Body of pancreas (tissue), 4 donors: Measurements from ENCODE around the gene COL5A2. TPM values are rescaled to one million over a fixed set of nuclear protein-coding genes. Genes with fewer than 3 reads are reported as not detected.

Source experiments
- ATAC-seq: fragments of 150-250 bp; one replicate; pipeline ENCODE4 v1.9.1; 2016
- DNase-seq, 4 donors: peaks; one replicate each; pipeline ENCODE4 v3.0.0-alpha.2; 2019
- H3K27ac ChIP-seq, 4 donors: fragments of 200-600 bp; sonication (generic); 1 replicate in 3 of 4; 2 replicates in 1 of 4; pipeline versions ENCODE4 v1.5.1 to v1.6.1; 2016 to 2019; ENCODE audit warnings: mild to moderate bottlenecking in 1 of 4, mixed read lengths in 1 of 4, moderate library complexity in 1 of 4
- H3K27me3 ChIP-seq, 2 donors: fragments of 200-600 bp; sonication (generic); one replicate each; pipeline ENCODE4 v1.6.0; 2016; ENCODE audit warnings: mild to moderate bottlenecking in 1 of 2
- H3K36me3 ChIP-seq, 2 donors: fragments of 200-600 bp; sonication (generic); replicated peaks in 1 of 2; 2 replicates each; pipeline ENCODE4 v1.5.1; 2016; ENCODE audit warnings: low read depth in 2 of 2; ENCODE audit not compliant: insufficient read depth in 1 of 2
- H3K4me1 ChIP-seq: fragments of 200-600 bp; sonication (generic); one replicate; pipeline ENCODE4 v1.6.0; 2016
- H3K4me3 ChIP-seq, 2 donors: fragments of 200-600 bp; sonication (generic); 1 replicate in 1 of 2; 2 replicates in 1 of 2; pipeline ENCODE4 v1.5.1; 2016 to 2019
- H3K9me3 ChIP-seq, 3 donors: fragments of 200-600 bp; sonication (generic); 1 replicate in 2 of 3; 2 replicates in 1 of 3; pipeline ENCODE4 v1.5.1; 2016
- CTCF ChIP-seq, 7 experiments: fragments of 450-650 bp in 4 of 7; fragments of 200-600 bp in 3 of 7; sonication (generic) in 3 of 7; IDR thresholded peaks; one replicate each; pipeline ENCODE4 v1.5.1; 2016 to 2019; ENCODE audit warnings: antibody characterized with exemption in 7 of 7
- POLR2A ChIP-seq, 3 donors: fragments of 450-650 bp; IDR thresholded peaks; one replicate each; pipeline ENCODE4 v1.6.1; 2016; ENCODE audit warnings: antibody characterized with exemption in 3 of 3, mild to moderate bottlenecking in 2 of 3
- WGBS, 2 donors: methylation state at CpG; one replicate each; pipeline ENCODE4 v1.1.5; 2017; 5-methylcytosine and 5-hydroxymethylcytosine counted together
- intact Hi-C: fragments of 100-400 bp; cut with DNase I; formaldehyde crosslinking; loops from one replicate; pipeline ENCODE4 v1.15.1; 2023
- total RNA-seq, 2 donors: library from RNA; depleted of rRNA; stranded (reverse); fragments of >200 nt; gene quantifications; one replicate each; pipeline ENCODE4 v1.1.0, GENCODE V29; 2016

Gene COL5A2
- total RNA-seq, 2 donors from 2014 or later: 10.1 to 24.1 TPM

DNA sequence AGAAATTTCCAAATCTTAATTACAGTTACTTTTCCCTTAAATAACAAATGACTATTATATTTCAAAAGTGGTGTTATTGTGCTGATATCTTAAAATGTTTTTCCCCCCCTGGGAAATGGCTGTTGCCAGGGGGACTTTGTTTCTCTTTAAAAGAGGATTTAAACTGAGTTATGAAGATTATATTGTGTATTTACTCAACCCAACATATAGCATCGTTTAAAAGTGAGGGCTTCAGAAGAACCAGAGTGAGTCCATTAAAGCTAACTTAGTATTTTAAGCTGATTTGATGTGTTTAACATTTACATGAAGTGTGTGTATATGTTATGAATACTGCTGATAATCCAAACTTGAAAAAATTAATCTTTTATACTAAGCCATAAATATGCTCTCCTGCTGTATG lies 81.6 kb downstream of the COL5A2 start:
- intact Hi-C loops: loop anchor here (5.0 kb wide), 1 partner anchor 314 kb away; no protein-coding TSS in a partner anchor
- TF ChIP-seq CTCF (IDR thresholded peaks at IDR 0.05) (no peak), POLR2A (IDR thresholded peaks at IDR 0.05) (no peak)

DNA sequence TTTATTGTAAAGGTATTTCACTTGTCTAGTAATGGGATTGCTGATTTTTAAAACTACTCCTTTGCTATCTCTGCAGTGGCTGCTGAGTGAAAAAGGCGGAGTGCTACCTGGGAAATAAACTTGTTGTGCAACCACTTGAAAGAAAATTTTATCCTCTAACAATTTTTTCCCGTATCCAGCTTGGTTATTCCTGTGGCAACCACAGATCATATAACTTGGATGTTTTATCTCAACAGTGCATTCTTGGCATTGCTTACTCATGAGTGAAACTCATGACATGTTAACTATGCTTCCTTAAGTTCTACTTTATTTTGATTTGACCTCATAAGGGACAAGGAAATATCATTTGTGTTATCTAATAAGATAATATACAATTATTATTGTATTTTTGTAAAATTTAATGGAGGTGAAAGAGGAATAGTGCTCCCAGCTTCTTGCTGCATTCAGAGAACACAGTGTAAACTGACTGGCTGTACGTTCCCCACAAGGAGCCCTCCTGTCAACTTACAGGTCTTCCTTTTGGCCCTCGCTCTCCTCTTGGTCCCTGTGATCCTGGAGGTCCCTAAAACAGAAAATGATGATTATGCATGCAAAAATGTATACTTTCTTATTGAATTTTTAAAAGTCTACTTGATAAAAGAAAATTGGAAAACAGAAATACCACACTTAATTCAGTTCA lies 82.7 kb downstream of the COL5A2 start:
- WGBS, 2 donors: 54 to 76% methylated on average over 4 of the region's 4 CpGs
- no peak for DNase-seq
- Histone ChIP-seq H3K4me1 (no peaks in the 10 kb centered on the region), H3K9me3 (no peaks in the 10 kb centered on the region), H3K27ac (no peak overlapping the region), H3K36me3 (no peaks in the 10 kb centered on the region), H3K27me3 (no peaks in the 10 kb centered on the region), H3K4me3 (no peak overlapping the region)
- TF ChIP-seq CTCF (IDR thresholded peaks at IDR 0.05) (no peak), POLR2A (IDR thresholded peaks at IDR 0.05) (no peak)
- no peak for ATAC-seq
- intact Hi-C loops: loop anchor here (5.0 kb wide), 1 partner anchor 315 kb away; no protein-coding TSS in a partner anchor

More for the DNA sequence above, 81.6 kb downstream of the COL5A2 start:
- no peak for ATAC-seq
- Histone ChIP-seq H3K9me3 (no peaks in the 10 kb centered on the region), H3K27ac (no peak overlapping the region), H3K4me3 (no peak overlapping the region), H3K4me1 (no peaks in the 10 kb centered on the region), H3K27me3 (no peaks in the 10 kb centered on the region), H3K36me3 (no peaks in the 10 kb centered on the region)
- WGBS, 2 donors: 28 to 38% methylated on average over 1 of the region's 1 CpG
- DNase-seq: no peak

GRCh38 chr2:189095101-189095500 lies 84.5 kb downstream of the COL5A2 start:
- Histone ChIP-seq H3K27me3 (no peaks in the 10 kb centered on the region), H3K9me3 (no peaks in the 10 kb centered on the region), H3K4me3 (no peak overlapping the region), H3K4me1 (no peaks in the 10 kb centered on the region), H3K27ac (no peak overlapping the region), H3K36me3 (no peaks in the 10 kb centered on the region)
- ATAC-seq (no peak), DNase-seq (no peak)
- TF ChIP-seq CTCF (IDR thresholded peaks at IDR 0.05) (no peak), POLR2A (IDR thresholded peaks at IDR 0.05) (no peak)
- 78% methylated on average over 3 of the region's 3 CpGs for WGBS, 2 donors
- intact Hi-C loops: loop anchor here (5.0 kb wide), 1 partner anchor 317 kb away; no protein-coding TSS in a partner anchor

DNA sequence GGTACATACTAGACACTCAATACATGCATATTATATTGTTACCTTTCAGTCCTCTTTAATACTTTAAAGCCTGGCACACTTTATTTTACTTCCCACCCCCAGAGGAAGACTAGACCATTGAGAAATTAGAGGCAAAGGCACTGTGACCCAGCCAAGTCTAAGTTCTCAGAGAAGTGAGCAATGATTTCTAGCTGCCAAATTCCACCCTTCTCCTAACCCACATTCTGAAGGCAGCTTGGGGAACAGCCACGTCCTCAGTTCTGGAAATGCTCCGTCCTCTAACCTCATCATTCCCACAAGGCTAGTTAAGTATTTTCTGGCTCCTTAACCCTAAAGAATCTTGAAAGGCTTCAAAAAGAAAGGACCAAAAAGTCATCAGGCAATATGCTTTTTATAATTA lies 86.6 kb downstream of the COL5A2 start:
- Histone ChIP-seq H3K4me3 (no peak overlapping the region), H3K9me3 (no peaks in the 10 kb centered on the region), H3K4me1 (no peaks in the 10 kb centered on the region), H3K27ac (no peak overlapping the region), H3K36me3 (no peaks in the 10 kb centered on the region), H3K27me3 (no peaks in the 10 kb centered on the region)
- ATAC-seq (peak; percentile 41), DNase-seq (peak in 3 of 4 donors; percentile 11 to 34 (median 14))
- TF ChIP-seq POLR2A (IDR thresholded peaks at IDR 0.05) (no peak), CTCF (IDR thresholded peaks at IDR 0.05) (no peak)
- intact Hi-C loops: no loop called here
- WGBS, 2 donors: 73 to 85% methylated on average over 2 of the region's 2 CpGs

DNA sequence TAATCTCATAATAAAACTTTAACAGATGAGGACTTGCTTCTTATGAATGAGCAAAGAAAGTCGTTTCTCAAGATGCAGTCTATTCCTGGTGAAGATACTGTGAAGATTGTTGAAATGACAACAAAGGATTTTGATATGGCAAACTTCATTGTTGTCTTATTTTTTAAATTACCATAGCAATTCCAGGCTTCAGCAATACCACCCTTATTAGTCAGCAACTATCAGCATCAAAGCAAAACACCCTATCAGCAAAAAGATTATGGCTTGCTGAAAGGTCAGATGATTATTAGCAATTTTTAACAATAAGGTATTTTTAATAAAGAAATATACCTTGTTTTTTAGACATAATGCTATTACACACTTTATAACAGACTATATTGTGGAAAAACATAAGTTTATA lies 88.3 kb downstream of the COL5A2 start:
- no peak overlapping the region for H3K4me3 ChIP-seq
- no peak overlapping the region for H3K27ac ChIP-seq
- H3K27me3 ChIP-seq: no peaks in the 10 kb centered on the region
- intact Hi-C loops: no loop called here
- TF ChIP-seq CTCF (IDR thresholded peaks at IDR 0.05): no peak
- TF ChIP-seq POLR2A (IDR thresholded peaks at IDR 0.05): no peak
- no peaks in the 10 kb centered on the region for H3K9me3 ChIP-seq
- no peaks in the 10 kb centered on the region for H3K4me1 ChIP-seq
- ATAC-seq (no peak), DNase-seq (no peak)
- 46 to 54% methylated on average over 1 of the region's 1 CpG for WGBS, 2 donors
- no peaks in the 10 kb centered on the region for H3K36me3 ChIP-seq
